HT-29 (cell line): Measurements from ENCODE around the gene MKRN3. TPM values are rescaled to one million over a fixed set of nuclear protein-coding genes. Genes with fewer than 3 reads are reported as not detected.

ENCODE experiments used
- DNase-seq: peaks from one replicate; pipeline ENCODE4 v3.0.0-alpha.2; 2015; ENCODE audit warnings: low spot score
- total RNA-seq: library from RNA; depleted of rRNA; stranded (reverse); fragments of >200 nt; shearing (Covaris generic); gene quantifications from 2 replicates; pipeline ENCODE4 v1.2.3, GENCODE V29; 2014; rRNA removed

Gene MKRN3
- 0.23 and 0.53 TPM in 2 replicates for total RNA-seq

GRCh38 chr15:23565395-23566070, at the start of gene MKRN3:
TSS of gene MKRN3 (plus strand) at chr15:23565674. CDS start at chr15:23565783, 109 bp downstream.
- no peak for DNase-seq

- DNase-seq, result no peak
Observed at GRCh38 chr15:23516866-23517265, 48.6 kb upstream of the MKRN3 start.

- DNase-seq, result no peak
Observed at GRCh38 chr15:23518104-23518503, 47.4 kb upstream of the MKRN3 start.

DNA sequence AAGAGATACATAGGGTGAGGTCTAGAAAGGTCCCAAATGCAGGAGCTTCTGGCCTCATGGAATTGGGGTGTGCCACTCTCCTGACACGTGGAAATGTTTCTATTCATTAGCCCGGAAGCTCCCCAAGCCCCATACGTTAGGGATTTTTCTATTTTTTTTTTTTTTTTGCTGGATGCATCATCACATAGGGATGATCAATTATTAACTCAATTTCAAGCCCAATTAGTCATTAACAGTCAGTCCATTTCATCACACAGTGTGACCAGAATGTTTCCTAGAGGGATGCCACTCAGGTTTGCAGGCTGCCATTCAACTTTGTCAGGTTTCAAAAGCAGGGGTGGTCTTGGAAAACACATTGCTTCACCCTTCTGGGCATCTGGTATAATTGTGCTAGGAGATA, 40.7 kb upstream of the MKRN3 start:
- DNase-seq, result no peak

DNA sequence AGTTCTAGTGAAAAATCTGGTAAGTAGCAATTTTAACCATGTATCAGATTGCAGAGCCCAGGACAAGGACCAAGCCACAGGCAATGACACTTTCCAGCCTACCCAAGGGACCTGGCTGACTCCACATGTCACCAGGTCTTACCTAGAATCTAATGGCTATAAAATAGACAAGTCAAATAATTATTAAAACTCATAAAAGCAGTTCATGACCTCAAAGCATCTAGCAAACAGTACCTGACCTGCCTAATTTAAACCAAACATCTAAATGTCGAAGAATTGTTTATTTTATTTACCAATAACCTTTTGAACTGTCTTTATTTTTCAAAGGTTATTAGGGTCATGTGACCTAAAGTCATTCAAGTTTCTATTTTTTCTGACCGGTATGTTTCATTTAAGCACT, 35.6 kb upstream of the MKRN3 start:
- no peak for DNase-seq

DNA sequence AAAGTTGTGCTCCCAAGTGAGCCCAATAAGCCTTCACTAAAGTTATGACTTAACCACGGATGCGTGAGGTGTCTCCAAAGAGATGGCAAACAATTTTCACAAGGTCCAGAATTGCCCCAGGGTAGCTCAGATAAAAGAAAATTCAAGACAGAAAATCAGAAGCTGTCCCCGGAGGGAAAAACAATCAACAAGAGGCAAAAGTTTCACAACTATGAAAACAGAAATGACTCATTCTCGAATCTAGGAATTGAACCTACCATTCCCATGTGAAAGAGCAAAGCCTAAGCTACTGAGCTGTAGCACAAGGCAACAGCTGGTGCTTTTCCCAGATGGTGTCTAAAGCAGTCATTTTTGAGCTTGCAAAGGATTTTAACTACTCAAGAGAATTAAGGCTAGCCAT, 33.5 kb upstream of the MKRN3 start:
- DNase-seq, result no peak

GRCh38 chr15:23536659-23537058, 28.8 kb upstream of the MKRN3 start:
- DNase-seq, result no peak

GRCh38 chr15:23538648-23539047, 26.8 kb upstream of the MKRN3 start:
- DNase-seq, result no peak

DNA sequence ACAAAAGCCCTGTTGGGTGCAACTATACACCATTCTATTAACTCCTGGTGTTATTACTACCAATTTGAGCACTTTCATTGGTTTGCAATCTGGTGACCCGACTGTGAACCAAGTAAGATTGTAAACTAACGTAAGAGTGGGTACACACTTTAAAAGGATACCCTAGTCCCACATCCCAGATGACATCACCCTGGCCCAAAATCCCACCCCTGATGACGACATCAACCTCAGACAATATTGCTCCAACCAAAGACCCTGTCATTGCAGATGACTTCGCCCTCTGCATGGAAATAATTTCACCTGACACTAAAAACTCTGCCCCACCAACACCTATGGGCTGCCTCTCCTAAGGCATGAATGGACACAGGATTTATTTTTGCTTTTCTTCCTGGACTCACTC, 25.6 kb upstream of the MKRN3 start:
- DNase-seq, result no peak

DNA sequence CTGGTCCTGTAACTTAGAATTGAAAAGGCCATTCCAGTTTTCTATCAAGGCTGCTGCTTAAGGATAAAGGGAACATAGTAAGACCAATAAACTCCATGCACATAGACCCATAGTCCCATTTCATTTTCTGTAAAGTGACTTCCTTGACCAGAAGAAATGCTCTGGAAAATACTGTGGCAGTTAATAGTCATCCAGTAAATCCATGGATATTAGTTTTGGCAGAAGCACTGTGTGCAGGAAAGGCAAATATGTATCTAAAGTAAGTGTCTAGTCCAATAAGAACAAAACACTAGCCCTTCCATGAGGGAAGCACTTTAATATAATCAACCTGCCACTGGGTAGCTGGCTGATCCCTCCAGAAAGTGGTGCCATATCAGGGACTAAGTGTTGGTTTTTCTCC, 19.3 kb upstream of the MKRN3 start:
- DNase-seq, result no peak

DNA sequence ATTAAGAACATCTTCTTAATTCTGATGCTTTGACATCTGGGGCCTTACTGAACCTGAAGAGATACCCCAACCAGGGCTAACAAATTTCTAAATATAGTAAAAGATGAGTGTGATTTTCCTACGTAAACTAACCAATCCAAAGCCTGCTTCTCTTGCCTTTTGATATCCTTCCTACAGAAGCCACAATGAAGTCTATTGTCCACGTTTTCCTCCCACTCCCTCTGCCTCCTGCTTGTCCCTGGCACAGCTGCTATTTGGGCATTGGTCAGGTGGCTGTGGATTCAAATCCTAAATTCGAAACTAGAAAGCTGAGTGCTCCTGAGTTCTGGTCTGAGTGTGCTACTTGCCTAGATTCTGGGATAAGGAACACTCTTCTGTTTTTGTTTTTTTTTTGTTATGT, 17.4 kb upstream of the MKRN3 start:
- DNase-seq, result no peak

DNA sequence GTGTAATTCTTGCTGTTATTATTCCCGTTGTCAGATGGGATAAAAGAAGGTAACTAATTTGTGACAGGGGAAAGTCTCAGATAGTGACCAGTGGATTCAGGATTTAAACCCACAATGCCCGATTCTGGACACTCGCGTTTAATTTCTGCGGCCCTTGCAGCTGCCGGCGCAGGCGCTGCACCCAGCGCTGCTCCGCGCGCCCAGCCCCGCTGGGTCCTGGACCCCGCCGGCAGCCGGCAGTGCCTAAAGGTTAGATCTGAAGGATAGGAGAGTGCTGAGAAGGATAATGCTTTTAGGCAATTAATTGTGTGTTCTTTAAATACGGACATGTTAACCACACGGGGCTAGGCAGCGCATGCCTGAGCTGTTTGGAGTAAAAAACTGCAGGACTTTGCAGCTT, 3.6 kb upstream of the MKRN3 start:
- DNase-seq, result no peak

DNA sequence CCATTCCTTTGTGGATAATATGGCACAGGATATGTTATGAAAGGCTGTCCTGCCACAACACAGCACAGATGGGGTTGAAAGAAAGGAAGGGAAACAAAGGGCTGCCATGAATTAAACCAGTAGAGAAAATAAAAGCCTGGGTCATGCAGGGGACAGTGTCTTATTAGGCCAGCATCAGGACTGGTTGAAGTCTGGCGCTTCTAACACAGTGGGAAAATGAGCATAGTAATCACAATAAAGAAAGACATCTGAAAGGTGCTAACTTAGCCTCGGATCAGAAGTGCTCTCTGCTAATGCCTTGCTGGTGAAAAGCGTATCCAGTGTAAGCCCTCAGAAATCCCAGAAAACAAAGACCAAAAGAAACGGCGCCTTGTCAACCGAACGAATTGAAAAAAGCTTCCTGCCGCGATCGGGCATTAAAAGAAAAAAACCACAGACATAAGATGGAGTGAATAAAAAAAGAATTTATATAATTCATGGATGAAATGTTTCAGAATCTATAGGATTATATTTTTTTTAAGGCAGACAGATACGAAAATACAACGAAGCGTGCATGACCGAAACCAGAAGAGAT, 566 bp upstream of the MKRN3 start:
- no peak for DNase-seq

DNA sequence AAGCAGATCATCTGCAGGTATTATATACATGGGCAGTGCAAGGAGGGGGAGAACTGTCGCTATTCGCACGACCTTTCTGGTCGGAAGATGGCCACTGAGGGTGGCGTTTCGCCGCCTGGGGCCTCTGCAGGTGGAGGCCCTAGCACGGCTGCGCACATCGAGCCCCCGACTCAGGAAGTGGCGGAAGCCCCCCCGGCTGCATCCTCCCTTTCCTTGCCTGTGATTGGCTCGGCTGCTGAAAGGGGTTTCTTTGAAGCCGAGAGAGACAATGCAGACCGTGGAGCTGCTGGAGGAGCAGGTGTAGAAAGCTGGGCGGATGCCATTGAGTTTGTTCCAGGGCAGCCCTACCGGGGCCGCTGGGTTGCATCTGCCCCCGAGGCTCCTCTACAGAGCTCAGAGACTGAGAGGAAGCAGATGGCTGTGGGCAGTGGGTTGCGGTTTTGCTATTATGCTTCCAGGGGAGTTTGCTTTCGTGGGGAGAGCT, 639 bp downstream of the MKRN3 start:
- no peak for DNase-seq

GRCh38 chr15:23566651-23567050, 1.2 kb downstream of the MKRN3 start:
- no peak for DNase-seq

DNA sequence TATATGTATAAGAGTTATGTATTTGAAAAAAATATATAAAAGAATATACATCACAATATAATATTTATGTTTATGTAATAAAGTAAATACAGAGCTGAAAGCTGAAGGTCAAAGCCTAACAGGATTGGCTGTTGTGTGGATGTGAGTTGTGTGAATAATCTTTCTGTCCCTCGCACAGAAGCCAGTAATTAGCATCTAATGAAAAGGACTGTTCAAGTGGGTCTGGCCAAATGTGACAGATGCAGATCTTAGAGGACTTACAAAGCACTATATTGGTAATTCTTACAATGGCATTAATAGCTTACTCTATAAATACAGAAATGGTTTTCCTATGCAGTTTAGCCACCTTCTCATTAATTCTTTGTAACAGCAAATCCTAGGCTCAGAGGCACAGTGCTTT, 2.4 kb downstream of the MKRN3 start:
- DNase-seq, result no peak

DNA sequence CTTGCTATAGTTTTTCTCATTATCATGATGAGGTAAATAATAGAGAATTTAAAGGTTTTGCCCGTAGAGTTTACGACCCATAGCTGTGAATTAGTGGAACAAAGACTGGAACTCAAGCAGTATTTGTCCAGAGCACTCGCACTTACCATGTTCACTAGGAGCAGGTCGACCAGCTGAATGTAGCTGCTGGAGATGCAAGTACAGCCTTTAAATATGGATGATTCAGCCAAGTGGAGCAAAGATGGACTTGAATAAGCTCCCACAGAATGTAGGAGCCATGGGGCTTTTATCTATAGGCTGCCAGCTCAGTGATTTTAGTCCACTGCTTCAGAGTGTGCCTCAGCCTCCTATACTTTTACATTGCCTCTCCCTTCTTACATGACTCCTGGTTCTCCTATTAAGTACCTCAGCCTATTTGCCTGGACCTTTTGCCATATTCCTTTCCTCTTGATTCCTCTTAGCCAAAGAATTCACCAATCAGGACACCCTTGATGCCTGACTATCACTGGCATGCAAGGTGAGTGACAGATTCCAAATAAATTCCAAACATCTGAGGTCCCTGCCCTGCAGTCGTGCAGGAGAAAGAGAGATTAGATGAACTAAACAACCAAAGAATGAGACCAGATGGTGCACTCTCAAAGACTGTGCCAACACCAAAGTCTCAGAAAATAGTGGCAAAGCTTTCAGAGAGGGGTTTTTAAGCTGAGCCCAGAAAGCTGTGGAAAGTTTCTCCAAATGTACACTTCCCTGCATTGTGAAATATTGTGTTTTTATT, 3.9 kb downstream of the MKRN3 start:
- no peak for DNase-seq

DNA sequence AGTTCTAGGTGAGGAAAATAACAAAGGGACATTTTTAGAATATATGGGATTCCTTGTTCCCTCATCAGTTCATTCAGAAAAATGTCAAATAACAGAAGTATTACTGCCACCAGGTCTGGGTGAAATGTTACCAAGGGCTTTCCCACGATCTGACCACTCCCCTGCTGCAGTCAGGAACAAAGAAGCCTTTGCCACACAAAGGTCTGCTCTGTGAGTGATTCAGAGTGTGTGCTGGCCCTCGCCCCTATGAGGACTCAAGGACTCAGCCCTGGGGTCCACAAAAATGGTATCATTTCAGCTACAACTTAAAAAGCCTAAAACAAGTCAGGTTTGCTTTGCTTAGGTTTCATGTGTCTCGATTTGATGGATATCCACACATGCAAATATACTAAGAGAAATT, 5.0 kb downstream of the MKRN3 start:
- no peak for DNase-seq

- no peak for DNase-seq
Observed at GRCh38 chr15:23572844-23573243, 7.4 kb downstream of the MKRN3 start.

DNA sequence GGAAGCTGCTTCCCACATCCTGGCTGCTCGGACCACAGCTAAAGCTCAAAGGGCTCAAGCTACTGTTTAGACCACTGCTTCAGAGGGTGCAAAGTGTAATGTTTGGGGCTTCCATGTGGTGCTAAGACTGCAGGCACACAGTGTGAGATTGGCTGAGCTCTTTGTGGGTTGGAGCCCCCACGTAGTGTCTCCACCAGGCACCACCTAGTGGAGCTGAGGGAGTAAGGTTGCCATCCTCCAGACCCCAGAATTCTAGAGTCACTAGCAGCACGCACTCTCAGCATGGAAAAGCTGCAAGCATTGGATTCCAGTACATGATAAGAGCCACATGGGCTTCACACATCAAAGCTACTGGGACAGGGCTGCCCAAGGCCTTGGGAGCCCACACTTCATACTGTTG, 9.3 kb downstream of the MKRN3 start:
- DNase-seq, result no peak

GRCh38 chr15:23576061-23576460, 10.6 kb downstream of the MKRN3 start:
- DNase-seq, result no peak

GRCh38 chr15:23578521-23579150, 13.2 kb downstream of the MKRN3 start:
- no peak for DNase-seq
